Loucy (cell line): ENCODE data around the gene HOXD11.

Source experiments
- CTCF ChIP-seq: fragments of 200-600 bp; sonication (generic); conservative IDR thresholded peaks from 2 replicates; pipeline ENCODE4 v1.5.1; 2014; ENCODE audit warnings: mild to moderate bottlenecking, antibody characterized with exemption, low read length
- EZH2phosphoT487 ChIP-seq: fragments of 200-600 bp; IDR thresholded peaks from 2 replicates; pipeline ENCODE4 v1.6.1; 2018; ENCODE audit warnings: antibody characterized with exemption, mild to moderate bottlenecking, moderate library complexity, borderline replicate concordance

GRCh38 chr2:176124947-176125771, 18.1 kb downstream of the HOXD11 start:
- TF ChIP-seq CTCF (no peak), EZH2phosphoT487 (no peak)
